Tibial nerve (tissue), 4 donors: Measurements from ENCODE around the gene SH2D6.

Experiments
- EP300 ChIP-seq, 2 donors: sonication (generic); formaldehyde crosslinking; IDR thresholded peaks; one replicate each; pipeline ENCODE4 v1.6.1; 2017; ENCODE audit warnings: antibody characterized with exemption in 2 of 2, mild to moderate bottlenecking in 1 of 2
- POLR2A ChIP-seq, 2 donors: fragments of 450-650 bp; IDR thresholded peaks; one replicate each; pipeline ENCODE4 v1.6.1; 2017; ENCODE audit warnings: antibody characterized with exemption in 2 of 2, mild to moderate bottlenecking in 2 of 2, moderate library complexity in 2 of 2
- TF ChIP-seq, protein P1 (sequence below), 5 experiments: fragments of 200-600 bp in 3 of 5; fragments of 450-650 bp in 2 of 5; sonication (generic) in 3 of 5; IDR thresholded peaks; one replicate each; pipeline ENCODE4 v1.5.1; 2016 to 2019; ENCODE audit warnings: antibody characterized with exemption in 5 of 5, mild to moderate bottlenecking in 3 of 5, moderate library complexity in 2 of 5

DNA sequence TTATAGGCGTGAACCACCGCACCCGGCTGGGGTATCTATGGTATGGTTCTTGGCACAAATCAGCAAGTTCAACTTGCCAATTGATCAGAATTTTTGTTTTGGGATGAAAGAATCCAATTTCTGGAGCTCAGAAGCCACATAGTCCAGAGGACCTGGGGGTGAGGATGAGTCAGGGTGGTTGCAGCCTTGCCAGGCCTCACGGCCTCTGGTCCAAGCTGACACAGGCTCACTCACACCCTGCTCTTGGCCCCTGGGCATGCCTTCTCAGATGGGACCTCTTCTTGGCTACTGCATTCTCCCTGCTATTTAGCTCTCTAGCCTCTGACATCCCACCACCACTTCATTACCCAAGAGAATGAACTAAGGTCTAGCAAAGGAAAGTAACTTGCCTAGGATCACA, 24.7 kb upstream of the SH2D6 start:
- TF ChIP-seq, protein P1, sequence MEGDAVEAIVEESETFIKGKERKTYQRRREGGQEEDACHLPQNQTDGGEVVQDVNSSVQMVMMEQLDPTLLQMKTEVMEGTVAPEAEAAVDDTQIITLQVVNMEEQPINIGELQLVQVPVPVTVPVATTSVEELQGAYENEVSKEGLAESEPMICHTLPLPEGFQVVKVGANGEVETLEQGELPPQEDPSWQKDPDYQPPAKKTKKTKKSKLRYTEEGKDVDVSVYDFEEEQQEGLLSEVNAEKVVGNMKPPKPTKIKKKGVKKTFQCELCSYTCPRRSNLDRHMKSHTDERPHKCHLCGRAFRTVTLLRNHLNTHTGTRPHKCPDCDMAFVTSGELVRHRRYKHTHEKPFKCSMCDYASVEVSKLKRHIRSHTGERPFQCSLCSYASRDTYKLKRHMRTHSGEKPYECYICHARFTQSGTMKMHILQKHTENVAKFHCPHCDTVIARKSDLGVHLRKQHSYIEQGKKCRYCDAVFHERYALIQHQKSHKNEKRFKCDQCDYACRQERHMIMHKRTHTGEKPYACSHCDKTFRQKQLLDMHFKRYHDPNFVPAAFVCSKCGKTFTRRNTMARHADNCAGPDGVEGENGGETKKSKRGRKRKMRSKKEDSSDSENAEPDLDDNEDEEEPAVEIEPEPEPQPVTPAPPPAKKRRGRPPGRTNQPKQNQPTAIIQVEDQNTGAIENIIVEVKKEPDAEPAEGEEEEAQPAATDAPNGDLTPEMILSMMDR (IDR thresholded peaks at IDR 0.05) = no peak
- TF ChIP-seq POLR2A (IDR thresholded peaks at IDR 0.05) (no peak), EP300 (IDR thresholded peaks at IDR 0.05) (no peak)
